G401 (cell line): ENCODE measurements around the gene POLE. TPM values are rescaled to one million over a fixed set of nuclear protein-coding genes. Genes with fewer than 3 reads are reported as not detected.
"Not testable (repeated sequence)": the region's sequence is repeated elsewhere in the genome, so short reads cannot be mapped to it uniquely, and the experiment has no call there.

Source experiments
- DNase-seq: peaks from one replicate; pipeline ENCODE4 v3.0.0-alpha.2; 2015; ENCODE audit warnings: low spot score
- in situ Hi-C: cut with HindIII; loops from 2 replicates; pipeline ENCODE4 v1.10.0; 2016; ENCODE audit warnings: low sequenced_read_pairs, mixed read lengths
- total RNA-seq: library from RNA; depleted of rRNA; stranded (reverse); fragments of >200 nt; shearing (Covaris generic); gene quantifications from 2 replicates; pipeline ENCODE4 v1.2.3, GENCODE V29; 2014

Gene POLE
- total RNA-seq, 1 experiment from 2014 or later = 30.9 TPM

- in situ Hi-C loops = no loop called here
- DNase-seq = no peak
Measured at GRCh38 chr12:132718644-132719043, 31.5 kb upstream of the POLE start.

GRCh38 chr12:132717531-132718387, 30.6 kb upstream of the POLE start:
- in situ Hi-C loops = no loop called here
- no peak for DNase-seq

- no peak for DNase-seq
- in situ Hi-C loops = no loop called here
Measured at GRCh38 chr12:132717011-132717410, 29.9 kb upstream of the POLE start.

- DNase-seq = no peak
- in situ Hi-C loops = no loop called here
Measured at GRCh38 chr12:132716356-132716755, 29.2 kb upstream of the POLE start.

DNA sequence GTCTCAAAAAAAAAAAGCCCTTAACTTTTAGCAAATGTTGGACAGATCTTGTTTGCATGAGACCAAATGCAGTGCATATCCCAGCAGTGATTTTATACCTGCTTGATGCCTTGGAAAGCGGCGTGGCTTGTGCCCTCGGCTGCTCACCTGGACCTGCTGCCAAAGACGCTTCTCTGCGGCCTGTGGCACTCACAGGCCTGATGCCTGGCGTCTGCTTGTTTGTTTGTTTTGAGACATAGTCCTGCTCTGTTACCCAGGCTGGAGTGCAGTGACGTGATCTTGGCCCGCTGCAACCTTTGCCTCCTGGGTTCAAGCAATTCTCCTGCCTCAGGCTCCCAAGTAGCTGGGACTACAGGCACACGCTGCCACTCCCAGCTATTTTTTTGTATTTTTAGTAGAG, 28.7 kb upstream of the POLE start:
- in situ Hi-C loops = no loop called here
- DNase-seq = no peak

DNA sequence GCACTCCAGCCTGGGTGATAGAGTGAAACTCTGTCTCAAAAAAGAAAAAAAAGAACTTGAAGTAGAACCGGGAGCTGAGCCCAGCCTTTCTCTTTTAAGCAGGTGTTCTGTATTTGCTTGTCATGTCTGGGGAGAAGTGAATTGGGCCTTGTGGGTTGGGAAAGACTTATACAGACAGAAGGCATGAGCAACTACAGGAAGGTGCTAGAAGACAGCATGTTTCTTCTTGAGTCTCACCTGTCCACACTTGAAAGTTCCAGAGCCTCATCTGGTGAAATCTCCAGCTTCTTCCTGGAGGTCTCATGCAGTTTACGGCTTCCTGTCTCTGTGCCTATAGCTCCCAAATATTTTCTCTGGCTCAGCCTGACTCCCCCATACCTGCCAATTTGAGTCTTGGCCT, 26.0 kb upstream of the POLE start:
- in situ Hi-C loops = no loop called here

GRCh38 chr12:132711080-132711843, 24.1 kb upstream of the POLE start:
- in situ Hi-C loops = no loop called here
- DNase-seq = no peak

More for the DNA sequence above, 26.0 kb upstream of the POLE start:
- DNase-seq = no peak

GRCh38 chr12:132710405-132711079, 23.4 kb upstream of the POLE start, which contains the start of gene PGAM5:
Gene PGAM5 (plus strand): TSS chr12:132710842. CDS start chr12:132710877, 35 bp downstream.
- DNase-seq = peak; percentile 83
- in situ Hi-C loops = no loop called here

DNA sequence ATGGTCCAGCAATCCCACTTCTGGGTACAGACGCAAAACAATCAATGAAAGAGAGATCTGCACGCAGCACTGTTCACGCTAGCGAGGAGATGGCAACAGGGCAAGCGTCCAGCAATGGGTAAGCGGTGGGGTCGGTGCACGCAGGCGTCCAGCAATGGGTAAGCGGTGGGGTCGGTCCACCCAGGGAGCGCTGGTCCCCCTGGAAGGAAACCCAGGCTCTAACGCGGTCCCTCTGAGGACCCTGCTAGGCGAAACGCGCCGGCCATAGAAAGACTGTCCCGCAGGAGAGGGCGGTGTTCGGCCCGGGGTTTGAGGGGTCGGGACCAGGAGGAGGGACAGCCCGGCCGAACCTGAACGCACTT, 22.9 kb upstream of the POLE start:
- in situ Hi-C loops = no loop called here
- DNase-seq = no peak

DNA sequence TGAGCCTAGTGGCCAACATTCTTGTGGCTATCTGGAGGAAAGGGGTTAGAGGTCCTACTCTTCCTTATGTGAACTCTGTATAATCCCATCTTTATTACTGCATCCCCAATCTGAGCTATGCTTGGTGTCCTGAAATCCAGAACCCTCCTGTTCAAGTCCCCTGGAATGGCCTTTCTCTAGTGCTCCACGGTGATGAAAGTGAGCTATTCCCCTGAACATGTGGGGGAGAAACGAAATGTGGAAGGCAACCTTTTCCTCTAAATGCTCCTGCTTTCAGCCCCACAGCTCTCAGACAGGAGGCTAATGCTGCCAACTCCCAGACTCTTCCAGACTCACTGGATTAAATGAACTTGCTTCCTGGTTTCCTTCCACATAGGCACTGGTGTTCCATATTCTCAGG, 21.0 kb upstream of the POLE start:
- no peak for DNase-seq
- in situ Hi-C loops = no loop called here

DNA sequence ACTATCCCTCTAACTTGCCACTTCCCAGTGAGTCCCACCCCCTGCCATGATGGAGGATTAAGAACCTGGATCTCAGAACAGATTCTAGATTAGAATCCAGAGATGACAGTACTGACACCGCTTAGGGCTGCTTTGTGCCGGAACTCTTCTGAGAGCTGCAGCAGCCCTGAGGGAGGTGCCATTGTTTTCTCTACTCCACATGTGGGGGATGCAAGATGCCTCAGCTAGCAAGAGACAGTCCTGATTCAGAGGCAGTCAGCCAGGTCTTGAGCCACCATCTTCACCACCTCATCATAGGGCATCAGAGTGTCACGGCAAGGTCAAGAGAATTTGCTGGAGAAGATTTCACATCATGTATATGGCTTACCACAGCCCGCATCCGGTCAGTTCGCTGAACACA, 20.1 kb upstream of the POLE start:
- no peak for DNase-seq
- in situ Hi-C loops = no loop called here

DNA sequence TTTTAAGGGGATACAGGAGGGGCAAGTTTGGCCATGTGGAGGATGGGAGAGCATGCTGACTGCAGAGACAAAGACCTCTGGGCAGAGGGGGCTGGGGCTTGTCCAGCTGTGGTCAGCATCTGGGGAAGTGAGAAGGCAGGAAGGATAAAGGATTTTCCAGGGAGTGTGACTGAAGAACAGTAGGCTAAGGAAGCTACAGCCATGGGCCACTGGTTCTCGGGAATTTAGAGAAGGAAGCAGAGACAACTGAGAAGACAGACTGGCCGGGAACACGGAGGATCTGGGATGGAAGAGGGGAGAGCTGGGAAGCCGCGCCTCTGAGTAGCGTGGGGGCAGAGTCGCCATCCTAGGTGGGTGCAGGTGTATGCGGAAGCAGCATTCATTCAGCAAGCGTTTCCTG, 16.5 kb upstream of the POLE start:
- DNase-seq = no peak
- in situ Hi-C loops = no loop called here

DNA sequence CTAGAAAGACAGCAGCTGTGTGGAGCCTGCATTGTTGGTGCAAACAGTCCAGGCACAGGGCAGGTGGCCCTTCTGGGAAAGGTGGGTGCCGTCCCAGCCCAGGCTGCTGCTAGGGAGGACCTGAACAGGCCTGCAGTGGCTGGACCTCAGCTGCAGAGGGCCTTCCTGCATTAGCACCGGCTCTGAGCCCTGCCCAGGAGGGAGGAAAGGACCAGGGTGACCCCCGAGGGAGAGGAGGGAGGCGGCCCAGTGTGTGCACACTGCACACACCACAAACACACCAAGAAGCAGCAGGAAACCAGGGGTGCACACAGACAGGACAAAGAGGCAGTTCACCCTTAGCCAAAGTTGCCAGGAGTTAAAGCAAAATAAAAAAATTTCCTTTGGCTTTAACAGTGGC, 15.5 kb upstream of the POLE start:
- in situ Hi-C loops = no loop called here
- no peak for DNase-seq

DNA sequence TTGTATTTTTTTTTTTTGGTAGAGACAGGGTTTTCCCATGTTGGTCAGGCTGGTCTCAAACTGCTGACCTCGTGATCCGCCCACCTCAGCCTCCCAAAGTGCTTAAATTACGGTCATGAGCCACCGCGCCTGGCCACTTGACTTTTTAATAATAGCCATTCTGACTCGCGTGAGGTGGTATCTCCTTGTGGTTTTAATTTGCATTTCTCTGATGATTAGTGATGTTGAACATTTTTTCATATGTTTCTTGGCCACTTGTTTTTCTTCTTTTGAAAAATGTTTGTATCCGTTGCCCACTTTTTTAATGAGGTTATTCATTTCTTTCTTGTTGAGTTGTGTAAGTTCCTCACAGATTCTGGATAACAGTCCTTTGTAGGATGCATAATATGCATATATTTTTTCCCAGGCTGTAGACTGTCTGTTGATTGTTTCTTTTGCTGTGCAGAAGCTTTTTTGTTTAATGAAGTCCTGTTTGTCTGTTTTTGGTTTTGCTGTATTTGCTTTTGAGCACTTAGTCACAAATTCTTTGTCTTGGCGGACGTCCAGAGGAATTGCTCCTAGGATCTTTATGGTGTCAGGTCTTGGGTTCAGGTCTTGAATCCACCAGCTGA, 13.2 kb upstream of the POLE start:
- in situ Hi-C loops = no loop called here
- no peak for DNase-seq

DNA sequence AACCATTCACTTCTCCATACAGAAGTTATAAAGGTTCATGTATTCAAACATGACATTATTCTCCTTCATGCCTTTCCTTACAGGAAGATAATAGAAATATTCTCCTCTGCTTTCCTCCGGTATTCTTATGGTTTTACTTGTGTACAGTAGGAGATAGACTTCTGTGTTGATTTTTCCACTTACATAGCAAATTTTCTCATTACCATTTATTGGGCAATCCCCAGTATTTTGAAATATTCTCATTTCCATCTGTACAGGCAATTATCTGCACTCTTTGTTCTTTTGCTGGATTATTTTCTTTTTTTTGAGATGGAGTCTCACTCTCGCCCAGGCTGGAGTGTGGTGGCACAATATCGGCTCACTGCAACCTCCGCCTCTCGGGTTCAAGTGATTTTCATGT, 11.2 kb upstream of the POLE start:
- in situ Hi-C loops = no loop called here
- DNase-seq = no peak

- in situ Hi-C loops = no loop called here
- no peak for DNase-seq
Measured at GRCh38 chr12:132695431-132695830, 8.3 kb upstream of the POLE start.

DNA sequence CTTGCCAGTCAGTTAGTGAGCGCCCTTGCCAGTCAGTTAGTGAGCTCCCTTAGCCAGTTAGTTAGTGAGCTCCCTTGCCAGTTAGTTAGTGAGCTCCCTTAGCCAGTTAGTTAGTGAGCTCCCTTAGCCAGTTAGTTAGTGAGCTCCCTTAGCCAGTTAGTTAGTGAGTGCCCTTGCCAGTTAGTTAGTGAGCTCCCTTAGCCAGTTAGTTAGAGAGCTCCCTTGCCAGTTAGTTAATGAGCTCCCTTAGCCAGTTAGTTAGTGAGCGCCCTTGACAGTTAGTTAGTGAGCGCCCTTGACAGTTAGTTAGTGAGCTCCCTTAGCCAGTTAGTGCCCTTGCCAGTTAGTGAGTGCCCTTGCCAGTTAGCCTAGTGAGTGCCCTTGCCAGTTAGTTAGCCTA, 7.7 kb upstream of the POLE start:
- DNase-seq, in situ Hi-C loops: not testable (repeated sequence)

DNA sequence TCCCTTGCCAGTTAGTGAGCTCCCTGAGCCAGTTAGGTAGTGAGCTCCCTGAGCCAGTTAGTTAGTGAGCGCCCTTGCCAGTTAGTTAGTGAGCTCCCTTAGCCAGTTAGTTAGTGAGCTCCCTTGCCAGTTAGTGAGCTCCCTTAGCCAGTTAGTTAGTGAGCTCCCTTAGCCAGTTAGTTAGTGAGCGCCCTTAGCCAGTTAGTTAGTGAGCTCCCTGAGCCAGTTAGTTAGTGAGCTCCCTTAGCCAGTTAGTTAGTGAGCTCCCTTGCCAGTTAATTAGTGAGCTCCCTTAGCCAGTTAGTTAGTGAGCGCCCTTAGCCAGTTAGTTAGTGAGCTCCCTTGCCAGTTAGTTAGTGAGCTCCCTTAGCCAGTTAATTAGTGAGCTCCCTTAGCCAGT, 4.9 kb upstream of the POLE start:
- in situ Hi-C loops, DNase-seq: not testable (repeated sequence)

GRCh38 chr12:132690112-132690511, 3.0 kb upstream of the POLE start:
- in situ Hi-C loops = no loop called here
- no peak for DNase-seq

DNA sequence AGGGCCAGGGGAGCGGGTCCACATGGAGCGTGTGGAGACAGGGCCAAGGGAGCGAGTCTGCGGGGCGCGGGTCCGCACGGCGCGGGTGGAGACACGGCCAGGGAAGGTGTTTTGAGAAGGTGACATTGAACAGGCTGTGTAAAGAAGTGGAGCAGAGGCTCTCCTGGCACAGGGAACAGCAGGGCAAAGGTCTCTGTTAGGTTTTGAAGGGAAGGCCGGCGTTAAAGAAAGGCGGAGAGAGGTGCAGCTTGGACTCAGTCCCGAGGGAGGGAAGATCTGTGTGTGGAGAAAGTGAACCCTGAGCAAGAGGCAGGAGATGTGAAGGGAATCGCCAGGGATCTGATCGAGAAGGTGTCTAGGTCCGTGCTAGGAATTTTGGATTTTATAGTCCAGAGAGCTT, 2.1 kb upstream of the POLE start:
- DNase-seq = peak; percentile 51
- in situ Hi-C loops = no loop called here
